Right atrium auricular region (tissue), 2 donors: ENCODE results near the gene ZFX. TPM values are rescaled to one million over a fixed set of nuclear protein-coding genes. Genes with fewer than 3 reads are reported as not detected.

Experiments
- DNase-seq: peaks from one replicate; pipeline ENCODE4 v3.0.0-alpha.2; 2019; ENCODE audit warnings: low spot score
- H3K27ac ChIP-seq, 2 donors: fragments of 200-600 bp; sonication (generic); 1 replicate in 1 of 2; 2 replicates in 1 of 2; pipeline ENCODE4 v1.5.1; 2016 to 2019
- H3K27me3 ChIP-seq, 2 donors: fragments of 200-600 bp; sonication (generic); one replicate each; pipeline versions ENCODE4 v1.5.1 to v1.6.0; 2017 to 2019
- H3K36me3 ChIP-seq: fragments of 200-600 bp; sonication (generic); one replicate; pipeline ENCODE4 v1.5.1; 2016
- H3K4me1 ChIP-seq, 2 donors: fragments of 200-600 bp; sonication (generic); one replicate each; pipeline versions ENCODE4 v1.5.1 to v1.6.0; 2017 to 2019
- H3K4me3 ChIP-seq, 2 donors: fragments of 200-600 bp; sonication (generic); 1 replicate in 1 of 2; 2 replicates in 1 of 2; pipeline ENCODE4 v1.5.1; 2017 to 2019; ENCODE audit warnings: mild to moderate bottlenecking in 1 of 2, moderate library complexity in 1 of 2
- H3K9me3 ChIP-seq, 2 donors: fragments of 200-600 bp; sonication (generic); one replicate each; pipeline ENCODE4 v1.5.1; 2019
- CTCF ChIP-seq, 2 donors: fragments of 200-600 bp; sonication (generic); IDR thresholded peaks; one replicate each; pipeline ENCODE4 v1.5.1; 2019; ENCODE audit warnings: antibody characterized with exemption in 2 of 2
- total RNA-seq, 2 donors: library from RNA; depleted of rRNA; stranded (reverse); fragments of >200 nt; gene quantifications; one replicate each; pipeline ENCODE4 v1.1.0, GENCODE V29; 2016

Gene ZFX
- total RNA-seq, 2 donors from 2014 or later, result 32.6 to 36.6 TPM

GRCh38 chrX:24148535-24149350 is 786 bp upstream of the ZFX start:
- peaks cover 0 to 49% of the 10 kb centered on the region in 2 donors for H3K4me1 ChIP-seq
- peak overlapping the region; percentile 98 to 99 for H3K27ac ChIP-seq
- H3K27me3 ChIP-seq, result no peaks in the 10 kb centered on the region
- H3K4me3 ChIP-seq, result peak overlapping the region; percentile 79 to 85
- no peaks in the 10 kb centered on the region for H3K9me3 ChIP-seq
- no peak for DNase-seq
- peaks cover 5% of the 10 kb centered on the region for H3K36me3 ChIP-seq
- no peak for TF ChIP-seq CTCF (IDR thresholded peaks at IDR 0.05)

- H3K27me3 ChIP-seq, result no peaks in the 10 kb centered on the region
- DNase-seq, result peak; percentile 88
- H3K36me3 ChIP-seq, result peaks cover 5% of the 10 kb centered on the region
- H3K9me3 ChIP-seq, result no peaks in the 10 kb centered on the region
- peak; percentile 20 to 70 for TF ChIP-seq CTCF (IDR thresholded peaks at IDR 0.05)
- peak overlapping the region; percentile 79 to 85 for H3K4me3 ChIP-seq
- H3K4me1 ChIP-seq, result peaks cover 0 to 62% of the 10 kb centered on the region in 2 donors
- peak overlapping the region; percentile 98 to 99 for H3K27ac ChIP-seq
Measured at GRCh38 chrX:24150051-24150790, 692 bp downstream of the ZFX start.

GRCh38 chrX:24150898-24151297 is 1.4 kb downstream of the ZFX start:
- no peaks in the 10 kb centered on the region for H3K9me3 ChIP-seq
- H3K36me3 ChIP-seq, result peaks cover 5% of the 10 kb centered on the region
- H3K4me1 ChIP-seq, result peaks cover 0 to 68% of the 10 kb centered on the region in 2 donors
- TF ChIP-seq CTCF (IDR thresholded peaks at IDR 0.05), result no peak
- peak overlapping the region; percentile 98 to 99 for H3K27ac ChIP-seq
- H3K27me3 ChIP-seq, result no peaks in the 10 kb centered on the region
- DNase-seq, result no peak
- H3K4me3 ChIP-seq, result peak overlapping the region; percentile 79 to 85

- peaks cover 5% of the 10 kb centered on the region for H3K36me3 ChIP-seq
- no peak for TF ChIP-seq CTCF (IDR thresholded peaks at IDR 0.05)
- no peaks in the 10 kb centered on the region for H3K9me3 ChIP-seq
- no peak for DNase-seq
- H3K27me3 ChIP-seq, result no peaks in the 10 kb centered on the region
- peak overlapping the region; percentile 79 to 85 for H3K4me3 ChIP-seq
- peaks cover 0 to 70% of the 10 kb centered on the region in 2 donors for H3K4me1 ChIP-seq
- H3K27ac ChIP-seq, result peak overlapping the region; percentile 98 to 99
Measured at GRCh38 chrX:24151513-24151912, 2.0 kb downstream of the ZFX start.

GRCh38 chrX:24153178-24153795 is 3.8 kb downstream of the ZFX start:
- no peaks in the 10 kb centered on the region for H3K9me3 ChIP-seq
- H3K36me3 ChIP-seq, result peaks cover 5% of the 10 kb centered on the region
- no peaks in the 10 kb centered on the region for H3K27me3 ChIP-seq
- TF ChIP-seq CTCF (IDR thresholded peaks at IDR 0.05), result no peak
- H3K4me3 ChIP-seq, result peak overlapping the region in 1 of 2 donors; percentile 3
- H3K27ac ChIP-seq, result peak overlapping the region in 1 of 2 donors; percentile 16
- DNase-seq, result no peak
- peaks cover 0 to 70% of the 10 kb centered on the region in 2 donors for H3K4me1 ChIP-seq
